CD4-positive, alpha-beta T cell (primary cell): Measurements from ENCODE around the gene UBALD2. TPM values are rescaled to one million over a fixed set of nuclear protein-coding genes. Genes with fewer than 3 reads are reported as not detected.

Source experiments
- ATAC-seq: fragments of 200-7000 bp; cut with Tn5 transposase; one replicate; pipeline ENCODE4 v1.10.0; 2022; ENCODE audit warnings: mild to moderate bottlenecking; ENCODE audit not compliant: poor library complexity
- CTCF ChIA-PET: fragments of 350-600 bp; sonication (Branson Sonifier 250); formaldehyde crosslinking; loops from one replicate; lab custom pipeline; 2021; ENCODE audit warnings: antibody characterized with exemption, inconsistent platforms; lab: Charles Lee
- POLR2A ChIA-PET: fragments of 350-600 bp; sonication (Branson Sonifier 250); formaldehyde crosslinking; loops from one replicate; lab custom pipeline; 2021; ENCODE audit warnings: antibody characterized with exemption, inconsistent platforms; lab: Charles Lee
- DNase-seq, 14 experiments: peaks; one replicate each; pipeline ENCODE4 v3.0.0-alpha.2; 2013 to 2020; ENCODE audit warnings: mixed read lengths in 2 of 14
- H3K27ac ChIP-seq, 2 donors: one replicate each; pipeline versions ENCODE4 v1.5.1 to v1.7.0; 2013; ENCODE audit warnings: low read length in 2 of 2, low read depth in 1 of 2, mild to moderate bottlenecking in 1 of 2
- H3K27me3 ChIP-seq, 2 experiments: 1 replicate in 1 of 2; 2 replicates in 1 of 2; pipeline versions ENCODE4 v1.6.1 to v1.7.0; 2013; ENCODE audit warnings: low read length in 2 of 2, control low read depth in 1 of 2, mild to moderate bottlenecking in 1 of 2, moderate library complexity in 1 of 2; ENCODE audit not compliant: insufficient read depth in 2 of 2, control insufficient read depth in 1 of 2
- H3K36me3 ChIP-seq: one replicate; pipeline ENCODE4 v1.6.1; 2013; ENCODE audit warnings: low read length, control low read depth; ENCODE audit not compliant: insufficient read depth
- H3K4me1 ChIP-seq: one replicate; pipeline ENCODE4 v1.6.1; 2013; ENCODE audit warnings: low read length, control low read depth; ENCODE audit not compliant: insufficient read depth
- H3K4me3 ChIP-seq: one replicate; pipeline ENCODE4 v1.5.1; 2013; ENCODE audit warnings: mild to moderate bottlenecking, low read length, moderate library complexity
- H3K9me3 ChIP-seq, 2 experiments: 1 replicate in 1 of 2; 2 replicates in 1 of 2; pipeline versions ENCODE4 v1.6.1 to v1.7.0; 2013; ENCODE audit warnings: low read length in 2 of 2, mild to moderate bottlenecking in 2 of 2, control low read depth in 1 of 2, moderate library complexity in 1 of 2; ENCODE audit not compliant: control insufficient read depth in 1 of 2, insufficient read depth in 1 of 2
- H3K27ac Mint-ChIP-seq: one replicate; pipeline ENCODE4 v1.8.0; 2020; ENCODE audit warnings: mixed read lengths
- H3K27me3 Mint-ChIP-seq: one replicate; pipeline ENCODE4 v1.8.0; 2021; ENCODE audit warnings: mixed read lengths
- H3K36me3 Mint-ChIP-seq: one replicate; pipeline ENCODE4 v1.8.0; 2021; ENCODE audit warnings: low read depth, mixed read lengths
- H3K4me1 Mint-ChIP-seq: one replicate; pipeline ENCODE4 v1.8.0; 2021; ENCODE audit warnings: low read depth, mixed read lengths
- H3K4me3 Mint-ChIP-seq: one replicate; pipeline ENCODE4 v1.8.0; 2020; ENCODE audit warnings: mild to moderate bottlenecking, mixed read lengths
- H3K9me3 Mint-ChIP-seq: one replicate; pipeline ENCODE4 v1.8.0; 2020; ENCODE audit warnings: mixed read lengths
- intact Hi-C, 2 experiments: fragments of 100-400 bp; cut with DNase I in 1 of 2; cut with micrococcal nuclease in 1 of 2; formaldehyde crosslinking; loops; one replicate each; pipeline versions ENCODE4 v1.15.1 to v1.9.0; 2023 to 2025; cut with DNase I, micrococcal nuclease
- total RNA-seq, 174 experiments: library from RNA in 2 of 174; stranded (reverse) in 2 of 174; gene quantifications; one replicate each; pipeline ENCODE4 v1.2.3 and lab custom pipeline; 2021 to 2026
- TF ChIP-seq, protein P1 (sequence below): fragments of 200-600 bp; IDR thresholded peaks from one replicate; pipeline ENCODE4 v1.8.0; 2022; ENCODE audit warnings: antibody characterized with exemption, mild to moderate bottlenecking

The UBALD2 gene
- total RNA-seq, 2 experiments from 2014 or later = 253 to 265 TPM

GRCh38 chr17:76268015-76268749 is 3.0 kb downstream of the UBALD2 start:
- Histone ChIP-seq H3K4me3 (peak overlapping the region; percentile 73), H3K27me3 (no peaks in the 10 kb centered on the region), H3K27ac (peak overlapping the region; percentile 77 to 91), H3K36me3 (peaks cover 53% of the 10 kb centered on the region), H3K9me3 (no peaks in the 10 kb centered on the region), H3K4me1 (peaks cover 85% of the 10 kb centered on the region)
- H3K4me3 Mint-ChIP-seq = peak overlapping the region; percentile 96
- DNase-seq = peak in 13 of 14 experiments; percentile 43 to 88 (median 71)
- TF ChIP-seq, protein P1, sequence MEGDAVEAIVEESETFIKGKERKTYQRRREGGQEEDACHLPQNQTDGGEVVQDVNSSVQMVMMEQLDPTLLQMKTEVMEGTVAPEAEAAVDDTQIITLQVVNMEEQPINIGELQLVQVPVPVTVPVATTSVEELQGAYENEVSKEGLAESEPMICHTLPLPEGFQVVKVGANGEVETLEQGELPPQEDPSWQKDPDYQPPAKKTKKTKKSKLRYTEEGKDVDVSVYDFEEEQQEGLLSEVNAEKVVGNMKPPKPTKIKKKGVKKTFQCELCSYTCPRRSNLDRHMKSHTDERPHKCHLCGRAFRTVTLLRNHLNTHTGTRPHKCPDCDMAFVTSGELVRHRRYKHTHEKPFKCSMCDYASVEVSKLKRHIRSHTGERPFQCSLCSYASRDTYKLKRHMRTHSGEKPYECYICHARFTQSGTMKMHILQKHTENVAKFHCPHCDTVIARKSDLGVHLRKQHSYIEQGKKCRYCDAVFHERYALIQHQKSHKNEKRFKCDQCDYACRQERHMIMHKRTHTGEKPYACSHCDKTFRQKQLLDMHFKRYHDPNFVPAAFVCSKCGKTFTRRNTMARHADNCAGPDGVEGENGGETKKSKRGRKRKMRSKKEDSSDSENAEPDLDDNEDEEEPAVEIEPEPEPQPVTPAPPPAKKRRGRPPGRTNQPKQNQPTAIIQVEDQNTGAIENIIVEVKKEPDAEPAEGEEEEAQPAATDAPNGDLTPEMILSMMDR = no peak
- ChIA-PET POLR2A (interaction anchor here (0.7 to 14.0 kb wide), 11 partner anchors 11 to 196 kb away, joined by 3 to 394 read pairs (median 7); partner anchors contain the start of genes RNF157 and SRP68), CTCF (interaction anchor here (0.7 to 6.5 kb wide), 9 partner anchors 12 to 147 kb away, joined by 3 to 29 read pairs (median 4); no protein-coding TSS in a partner anchor)
- H3K36me3 Mint-ChIP-seq = peaks cover 55% of the 10 kb centered on the region
- H3K27ac Mint-ChIP-seq = peak overlapping the region; percentile 98
- no peaks in the 10 kb centered on the region for H3K27me3 Mint-ChIP-seq
- no peaks in the 10 kb centered on the region for H3K9me3 Mint-ChIP-seq
- peak; percentile 15 for ATAC-seq
- intact Hi-C loops = loop anchor here in 1 of 2 experiments (5.0 kb wide), 1 partner anchor 126 kb away; the partner anchor contains the start of gene FOXJ1
- H3K4me1 Mint-ChIP-seq = peaks cover 72% of the 10 kb centered on the region

- DNase-seq = no peak
- no peak for ATAC-seq
- peaks cover 87% of the 10 kb centered on the region for H3K4me1 ChIP-seq
- CTCF ChIA-PET = interaction anchor here (0.7 to 6.5 kb wide), 10 partner anchors 10 to 148 kb away, joined by 3 to 29 read pairs (median 3); no protein-coding TSS in a partner anchor
- H3K27ac ChIP-seq = peak overlapping the region; percentile 37 to 91
- no peaks in the 10 kb centered on the region for H3K9me3 Mint-ChIP-seq
- H3K9me3 ChIP-seq = no peaks in the 10 kb centered on the region
- peak overlapping the region; percentile 96 for H3K4me3 Mint-ChIP-seq
- peaks cover 55% of the 10 kb centered on the region for H3K36me3 Mint-ChIP-seq
- peaks cover 68% of the 10 kb centered on the region for H3K4me1 Mint-ChIP-seq
- H3K27ac Mint-ChIP-seq = peak overlapping the region; percentile 98
- peaks cover 53% of the 10 kb centered on the region for H3K36me3 ChIP-seq
- H3K4me3 ChIP-seq = peak overlapping the region; percentile 73
- TF ChIP-seq, protein P1 = no peak
- POLR2A ChIA-PET = interaction anchor here (0.5 to 14.0 kb wide), 17 partner anchors 11 to 197 kb away, joined by 3 to 394 read pairs (median 4); partner anchors contain the start of genes RNF157 and SRP68
- H3K27me3 ChIP-seq = no peaks in the 10 kb centered on the region
- H3K27me3 Mint-ChIP-seq = no peaks in the 10 kb centered on the region
- intact Hi-C loops = loop anchor here in 1 of 2 experiments (5.0 kb wide), 1 partner anchor 127 kb away; the partner anchor contains the start of gene FOXJ1
These were observed 4.1 kb downstream of the UBALD2 start for GRCh38 chr17:76268991-76269981.
